Panc1 (cell line): Measurements from ENCODE around the gene HCN2. TPM values are rescaled to one million over a fixed set of nuclear protein-coding genes. Genes with fewer than 3 reads are reported as not detected.

ENCODE experiments used
- ATAC-seq: fragments of 200-7000 bp; cut with Tn5 transposase; 2 replicates; pipeline ENCODE4 v1.9.1; 2020; ENCODE audit warnings: mild to moderate bottlenecking, moderate library complexity
- BruUV-seq: library from RNA; stranded (reverse); fragments of 400-500 nt; replicated peaks from 2 replicates; lab custom pipeline; 2021; lab: Mats Ljungman, UMichigan
- CTCF ChIA-PET: fragments of 300-600 bp; sonication (Branson Sonifier 250); formaldehyde crosslinking; loops from one replicate; lab custom pipeline; 2022; ENCODE audit warnings: antibody characterized with exemption; lab: Charles Lee
- POLR2A ChIA-PET: fragments of 300-600 bp; sonication (Branson Sonifier 250); formaldehyde crosslinking; loops from one replicate; lab custom pipeline; 2022; ENCODE audit warnings: antibody characterized with exemption; lab: Charles Lee
- DNase-seq: peaks from one replicate; pipeline ENCODE4 v3.0.0-alpha.2; 2010; ENCODE audit warnings: low read depth, low spot score
- H3K27ac ChIP-seq: 2 replicates; pipeline ENCODE4 v1.5.1; 2011; ENCODE audit warnings: mild to moderate bottlenecking, low read length, inconsistent platforms
- H3K27me3 ChIP-seq: fragments of 200-500 bp; sonication (Bioruptor generic); 2 replicates; pipeline ENCODE4 v1.6.0; 2014; ENCODE audit warnings: low read length, inconsistent platforms; ENCODE audit not compliant: control insufficient read depth, insufficient read depth
- H3K36me3 ChIP-seq: fragments of 200-500 bp; sonication (Bioruptor generic); 2 replicates; pipeline ENCODE4 v1.5.1; 2014; ENCODE audit warnings: inconsistent platforms, mild to moderate bottlenecking, low read length, moderate library complexity; ENCODE audit not compliant: control insufficient read depth, insufficient read depth
- H3K4me1 ChIP-seq: 2 replicates; pipeline ENCODE4 v1.5.1; 2011; ENCODE audit warnings: inconsistent platforms, mild to moderate bottlenecking, low read length, moderate library complexity; ENCODE audit not compliant: control insufficient read depth, insufficient read depth
- H3K4me3 ChIP-seq, 2 experiments: 2 replicates each; pipeline ENCODE4 v1.5.1; 2011 to 2012; ENCODE audit warnings: low read depth in 2 of 2, low read length in 2 of 2, mild to moderate bottlenecking in 2 of 2, inconsistent platforms in 1 of 2, moderate library complexity in 1 of 2
- H3K9me3 ChIP-seq: fragments of 200-500 bp; sonication (Bioruptor generic); 2 replicates; pipeline ENCODE4 v1.5.1; 2014; ENCODE audit warnings: low read depth, mild to moderate bottlenecking, inconsistent platforms, low read length, moderate library complexity; ENCODE audit not compliant: control insufficient read depth, insufficient read depth
- POLR2AphosphoS5 ChIP-seq: IDR thresholded peaks from 2 replicates; pipeline ENCODE4 v1.6.1; 2012; ENCODE audit warnings: mild to moderate bottlenecking, low read depth, low read length, moderate library complexity
- REST ChIP-seq, 2 experiments: IDR thresholded peaks; 2 replicates each; pipeline ENCODE4 v1.6.1; 2011 to 2012; ENCODE audit warnings: low read depth in 2 of 2, control low read depth in 1 of 2, low read length in 1 of 2, mild to moderate bottlenecking in 1 of 2, moderate library complexity in 1 of 2; ENCODE audit not compliant: insufficient read depth in 1 of 2
- SIN3A ChIP-seq: IDR thresholded peaks from 2 replicates; pipeline ENCODE4 v1.6.1; 2012; ENCODE audit warnings: low read depth, mild to moderate bottlenecking, low read length, moderate library complexity, borderline replicate concordance; ENCODE audit not compliant: insufficient read depth
- TCF7L2 ChIP-seq: IDR thresholded peaks from 2 replicates; pipeline ENCODE4 v1.6.1; 2011; ENCODE audit warnings: mild to moderate bottlenecking, low read depth, low read length, inconsistent platforms
- in situ Hi-C: cut with HindIII; loops from 2 replicates; pipeline ENCODE4 v1.10.0; 2016; ENCODE audit warnings: low sequenced_read_pairs, low pct_unique_long_range_greater_than_20kb
- intact Hi-C: fragments of 100-400 bp; cut with micrococcal nuclease; formaldehyde crosslinking; loops from one replicate; pipeline ENCODE4 v1.10.0; 2022; ENCODE audit not compliant: unreplicated experiment
- total RNA-seq: library from RNA; stranded (reverse); gene quantifications from one replicate; pipeline ENCODE4 v1.2.1, GENCODE V29; 2021; ENCODE audit not compliant: unreplicated experiment
- TF ChIP-seq, protein P1 (sequence below): fragments of 450-650 bp; IDR thresholded peaks from 2 replicates; pipeline ENCODE4 v1.5.1; 2017; ENCODE audit warnings: mild to moderate bottlenecking

Gene HCN2
- total RNA-seq, 1 experiment from 2014 or later: 15.1 TPM

GRCh38 chr19:610801-611480, 21.3 kb downstream of the HCN2 start:
- POLR2A ChIA-PET: no interaction called here
- intact Hi-C loops (no loop called here), in situ Hi-C loops (no loop called here)
- H3K4me3 ChIP-seq: no peak overlapping the region
- no TSS peak for BruUV-seq
- H3K4me1 ChIP-seq: peaks cover 26% of the 10 kb centered on the region
- DNase-seq (no peak), ATAC-seq (peak; percentile 61)
- H3K27me3 ChIP-seq: no peaks in the 10 kb centered on the region
- TF ChIP-seq, protein P1, sequence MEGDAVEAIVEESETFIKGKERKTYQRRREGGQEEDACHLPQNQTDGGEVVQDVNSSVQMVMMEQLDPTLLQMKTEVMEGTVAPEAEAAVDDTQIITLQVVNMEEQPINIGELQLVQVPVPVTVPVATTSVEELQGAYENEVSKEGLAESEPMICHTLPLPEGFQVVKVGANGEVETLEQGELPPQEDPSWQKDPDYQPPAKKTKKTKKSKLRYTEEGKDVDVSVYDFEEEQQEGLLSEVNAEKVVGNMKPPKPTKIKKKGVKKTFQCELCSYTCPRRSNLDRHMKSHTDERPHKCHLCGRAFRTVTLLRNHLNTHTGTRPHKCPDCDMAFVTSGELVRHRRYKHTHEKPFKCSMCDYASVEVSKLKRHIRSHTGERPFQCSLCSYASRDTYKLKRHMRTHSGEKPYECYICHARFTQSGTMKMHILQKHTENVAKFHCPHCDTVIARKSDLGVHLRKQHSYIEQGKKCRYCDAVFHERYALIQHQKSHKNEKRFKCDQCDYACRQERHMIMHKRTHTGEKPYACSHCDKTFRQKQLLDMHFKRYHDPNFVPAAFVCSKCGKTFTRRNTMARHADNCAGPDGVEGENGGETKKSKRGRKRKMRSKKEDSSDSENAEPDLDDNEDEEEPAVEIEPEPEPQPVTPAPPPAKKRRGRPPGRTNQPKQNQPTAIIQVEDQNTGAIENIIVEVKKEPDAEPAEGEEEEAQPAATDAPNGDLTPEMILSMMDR: no peak
- no peak for TF ChIP-seq SIN3A
- TF ChIP-seq TCF7L2: peak; percentile 66; the same call in 1 of the 2 replicates
- no peak for TF ChIP-seq POLR2AphosphoS5
- TF ChIP-seq REST (IDR thresholded peaks at IDR 0.05; ENCODE audit: insufficient read depth in 1 of 2, low read depth in 2 of 2, low read length in 1 of 2): no peak
- H3K27ac ChIP-seq: peak overlapping the region; percentile 46
- CTCF ChIA-PET: no interaction called here
- H3K36me3 ChIP-seq: no peaks in the 10 kb centered on the region
- no peaks in the 10 kb centered on the region for H3K9me3 ChIP-seq

DNA sequence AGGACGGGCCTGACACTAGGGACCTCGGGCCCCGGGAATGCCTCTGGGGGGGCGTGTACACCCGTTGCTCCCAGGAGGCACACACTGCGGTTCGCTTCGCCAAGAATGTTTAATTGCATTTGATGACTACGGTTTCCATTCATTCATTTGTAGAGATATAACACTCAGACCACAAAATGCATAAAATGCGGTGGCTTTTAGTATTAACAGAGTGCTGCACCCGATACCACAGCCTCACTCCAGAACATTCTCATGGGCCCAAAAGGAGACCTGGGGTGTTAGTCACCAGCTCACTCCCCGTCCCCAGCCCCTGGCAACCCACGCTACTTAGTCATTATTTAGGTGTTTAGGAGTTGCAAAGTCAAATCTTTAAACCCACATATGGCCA, 21.8 kb downstream of the HCN2 start:
- no peak overlapping the region for H3K4me3 ChIP-seq
- intact Hi-C loops (no loop called here), in situ Hi-C loops (no loop called here)
- ChIA-PET CTCF (no interaction called here), POLR2A (no interaction called here)
- H3K27ac ChIP-seq: no peak overlapping the region; the same call in 1 of the 2 replicates
- no peaks in the 10 kb centered on the region for H3K36me3 ChIP-seq
- peaks cover 26% of the 10 kb centered on the region for H3K4me1 ChIP-seq
- H3K27me3 ChIP-seq: no peaks in the 10 kb centered on the region
- no TSS peak for BruUV-seq
- no peak for ATAC-seq
- TF ChIP-seq SIN3A (no peak), TCF7L2 (no peak), POLR2AphosphoS5 (no peak), REST (IDR thresholded peaks at IDR 0.05; ENCODE audit: insufficient read depth in 1 of 2, low read depth in 2 of 2, low read length in 1 of 2) (no peak)
- DNase-seq: no peak
- no peaks in the 10 kb centered on the region for H3K9me3 ChIP-seq
